B cell (primary cell): ENCODE results near the gene P4HA1. TPM values are rescaled to one million over a fixed set of nuclear protein-coding genes. Genes with fewer than 3 reads are reported as not detected.

Experiments used
- ATAC-seq: fragments of 200-7000 bp; cut with Tn5 transposase; one replicate; pipeline ENCODE4 v1.10.0; 2021; ENCODE audit warnings: low read depth, mild to moderate bottlenecking, moderate number of reproducible peaks, moderate library complexity
- CTCF ChIA-PET: fragments of 350-600 bp; sonication (Branson Sonifier 250); formaldehyde crosslinking; loops from one replicate; lab custom pipeline; 2021; ENCODE audit warnings: antibody characterized with exemption, inconsistent platforms; lab: Charles Lee
- POLR2A ChIA-PET: fragments of 350-600 bp; sonication (Branson Sonifier 250); formaldehyde crosslinking; loops from one replicate; lab custom pipeline; 2021; ENCODE audit warnings: antibody characterized with exemption; lab: Charles Lee
- DNase-seq: peaks from one replicate; pipeline ENCODE4 v3.0.0; 2013
- H2AFZ ChIP-seq: 2 replicates; pipeline ENCODE4 v1.6.1; 2012; ENCODE audit warnings: mild to moderate bottlenecking, low read depth, low read length; ENCODE audit not compliant: insufficient read depth, poor library complexity, severe bottlenecking
- H3K27ac ChIP-seq, 2 donors: 1 replicate in 1 of 2; 2 replicates in 1 of 2; pipeline ENCODE4 v1.5.1; 2012 to 2013; ENCODE audit warnings: low read length in 2 of 2, mild to moderate bottlenecking in 2 of 2, moderate library complexity in 1 of 2
- H3K27me3 ChIP-seq, 4 experiments: fragments of 200-600 bp in 1 of 4; sonication (generic) in 1 of 4; replicated peaks in 1 of 4; 1 replicate in 2 of 4; 2 replicates in 2 of 4; pipeline versions ENCODE4 v1.6.1 to v1.7.0; 2013 to 2016; ENCODE audit warnings: low read length in 3 of 4, mild to moderate bottlenecking in 2 of 4, mixed read lengths in 1 of 4, moderate library complexity in 1 of 4; ENCODE audit not compliant: insufficient read depth in 4 of 4, control insufficient read depth in 3 of 4; ENCODE audit errors: control extremely low read depth in 1 of 4
- H3K36me3 ChIP-seq, 2 experiments: replicated peaks in 1 of 2; 1 replicate in 1 of 2; 2 replicates in 1 of 2; pipeline versions ENCODE4 v1.6.1 to v1.7.1; 2013; ENCODE audit warnings: low read length in 1 of 2; ENCODE audit not compliant: insufficient read depth in 2 of 2, control insufficient read depth in 1 of 2; ENCODE audit errors: control extremely low read depth in 1 of 2, extremely low read depth in 1 of 2
- H3K4me1 ChIP-seq, 2 donors: fragments of 200-600 bp in 1 of 2; sonication (generic) in 1 of 2; 1 replicate in 1 of 2; 2 replicates in 1 of 2; pipeline versions ENCODE4 v1.5.1 to v1.6.1; 2013 to 2017; ENCODE audit warnings: low read length in 2 of 2; ENCODE audit not compliant: control insufficient read depth in 2 of 2, insufficient read depth in 2 of 2
- H3K4me2 ChIP-seq: replicated peaks from 2 replicates; pipeline ENCODE3; 2012; ENCODE audit warnings: mild to moderate bottlenecking, low read depth, low read length; ENCODE audit not compliant: poor library complexity, severe bottlenecking
- H3K4me3 ChIP-seq, 5 experiments: fragments of 200-600 bp in 1 of 5; sonication (generic) in 1 of 5; 1 replicate in 3 of 5; 2 replicates in 2 of 5; pipeline versions ENCODE4 v1.5.1 to v1.7.0; 2011 to 2016; ENCODE audit warnings: low read length in 4 of 5, mild to moderate bottlenecking in 4 of 5, low read depth in 2 of 5, control low read depth in 1 of 5, moderate library complexity in 1 of 5; ENCODE audit not compliant: insufficient read depth in 1 of 5; ENCODE audit errors: control extremely low read depth in 1 of 5, extremely low read depth in 1 of 5
- H3K79me2 ChIP-seq: fragments of 200-600 bp; sonication (generic); one replicate; pipeline ENCODE4 v1.6.0; 2016; ENCODE audit warnings: low read length; ENCODE audit not compliant: control insufficient read depth, insufficient read depth
- H3K9ac ChIP-seq: fragments of 200-600 bp; sonication (generic); 2 replicates; pipeline ENCODE4 v1.6.1; 2017; ENCODE audit warnings: mild to moderate bottlenecking, low read length, moderate library complexity
- H3K9me3 ChIP-seq, 3 donors: one replicate each; pipeline versions ENCODE4 v1.6.1 to v1.7.1; 2013; ENCODE audit warnings: low read length in 2 of 3; ENCODE audit not compliant: control insufficient read depth in 2 of 3, insufficient read depth in 1 of 3; ENCODE audit errors: control extremely low read depth in 1 of 3
- H4K20me1 ChIP-seq: 2 replicates; pipeline ENCODE4 v1.6.0; 2012; ENCODE audit warnings: mild to moderate bottlenecking, low read length; ENCODE audit not compliant: insufficient read depth, control insufficient read depth, poor library complexity, severe bottlenecking
- H3K27ac Mint-ChIP-seq: one replicate; pipeline ENCODE4 v1.8.0; 2021; ENCODE audit warnings: mixed read lengths
- H3K27me3 Mint-ChIP-seq: one replicate; pipeline ENCODE4 v1.8.0; 2021; ENCODE audit warnings: mixed read lengths
- H3K4me1 Mint-ChIP-seq: one replicate; pipeline ENCODE4 v1.8.0; 2021; ENCODE audit warnings: mixed read lengths
- H3K4me3 Mint-ChIP-seq: one replicate; pipeline ENCODE4 v1.8.0; 2021; ENCODE audit warnings: mixed read lengths
- H3K9me3 Mint-ChIP-seq: one replicate; pipeline ENCODE4 v1.8.0; 2022; ENCODE audit warnings: mixed read lengths; ENCODE audit not compliant: insufficient read depth
- CTCF ChIP-seq: fragments of 200-600 bp; IDR thresholded peaks from one replicate; pipeline ENCODE4 v1.8.0; 2022; ENCODE audit warnings: antibody characterized with exemption, mild to moderate bottlenecking
- EZH2 ChIP-seq: IDR thresholded peaks from 2 replicates; pipeline ENCODE4 v1.6.1; 2012; ENCODE audit warnings: borderline replicate concordance, low read depth, mild to moderate bottlenecking, moderate library complexity, low read length; ENCODE audit not compliant: insufficient read depth, poor library complexity, severe bottlenecking
- WGBS: methylation state at CpG from one replicate; pipeline ENCODE4 v1.1.5; 2013; ENCODE audit warnings: missing lambda C conversion rate; ENCODE audit not compliant: insufficient coverage; 5-methylcytosine and 5-hydroxymethylcytosine counted together
- intact Hi-C: fragments of 100-400 bp; cut with micrococcal nuclease; formaldehyde crosslinking; loops from one replicate; pipeline ENCODE4 v1.10.0; 2022
- polyA plus RNA-seq: library from polyadenylated mRNA; depleted of rRNA; stranded (reverse); fragments of >200 nt; gene quantifications from 2 replicates; pipeline ENCODE4 v1.2.3, GENCODE V29; 2012
- total RNA-seq, 2 donors: library from RNA; stranded (reverse); fragments of 120-200 nt in 1 of 2; gene quantifications; 1 replicate in 1 of 2; 2 replicates in 1 of 2; pipeline versions ENCODE4 v1.2.3 to v1.2.4, GENCODE V29; 2013 to 2022

Gene P4HA1
- total and polyA plus RNA-seq, 2 donors (not counting 1 experiment from before 2014, with no cell fraction given), result 12.8 to 19.0 TPM

GRCh38 chr10:73141603-73142002, 44.9 kb upstream of the P4HA1 start:
- intact Hi-C loops, result no loop called here
- H2AFZ ChIP-seq, result no peak overlapping the region
- H3K27ac ChIP-seq, result no peak overlapping the region
- H3K27ac Mint-ChIP-seq, result no peak overlapping the region
- no peaks in the 10 kb centered on the region for H3K79me2 ChIP-seq
- peaks cover 3% of the 10 kb centered on the region for H3K4me1 Mint-ChIP-seq
- no peak for TF ChIP-seq EZH2
- TF ChIP-seq CTCF, result no peak
- H3K9me3 ChIP-seq, result no peaks in the 10 kb centered on the region
- H3K4me1 ChIP-seq, result no peaks in the 10 kb centered on the region
- H4K20me1 ChIP-seq, result peaks cover 4% of the 10 kb centered on the region
- H3K27me3 Mint-ChIP-seq, result no peaks in the 10 kb centered on the region
- ATAC-seq, result no peak
- H3K27me3 ChIP-seq, result no peaks in the 10 kb centered on the region
- no peak for DNase-seq
- POLR2A ChIA-PET, result no interaction called here
- H3K4me2 ChIP-seq, result no peak overlapping the region
- no peak overlapping the region for H3K4me3 Mint-ChIP-seq
- peaks cover 9 to 75% of the 10 kb centered on the region in 2 experiments for H3K36me3 ChIP-seq
- CTCF ChIA-PET, result interaction anchor here (1.1 kb wide), 1 partner anchor 1958 kb away, joined by 3 read pairs; no protein-coding TSS in a partner anchor
- H3K9me3 Mint-ChIP-seq, result no peaks in the 10 kb centered on the region
- no peak overlapping the region for H3K9ac ChIP-seq
- H3K4me3 ChIP-seq, result no peak overlapping the region
- WGBS, result 100% methylated on average over 1 of the region's 3 CpGs

- H3K4me2 ChIP-seq, result no peak overlapping the region
- no peak overlapping the region for H3K27ac ChIP-seq
- POLR2A ChIA-PET, result interaction anchor here (0.7 kb wide), 1 partner anchor 43 kb away, joined by 3 read pairs; no protein-coding TSS in a partner anchor
- H3K9me3 ChIP-seq, result no peaks in the 10 kb centered on the region
- TF ChIP-seq EZH2, result no peak
- TF ChIP-seq CTCF, result no peak
- H3K27ac Mint-ChIP-seq, result no peak overlapping the region
- peaks cover 3% of the 10 kb centered on the region for H3K4me1 Mint-ChIP-seq
- H3K27me3 ChIP-seq, result no peaks in the 10 kb centered on the region
- intact Hi-C loops, result no loop called here
- ATAC-seq (no peak), DNase-seq (no peak)
- no peak overlapping the region for H3K9ac ChIP-seq
- CTCF ChIA-PET, result interaction anchor here (2.5 kb wide), 1 partner anchor 43 kb away, joined by 9 read pairs; the partner anchor contains the start of gene P4HA1
- no peak overlapping the region for H2AFZ ChIP-seq
- H3K27me3 Mint-ChIP-seq, result no peaks in the 10 kb centered on the region
- no peaks in the 10 kb centered on the region for H3K79me2 ChIP-seq
- H3K4me3 Mint-ChIP-seq, result no peak overlapping the region
- no peaks in the 10 kb centered on the region for H3K4me1 ChIP-seq
- H3K36me3 ChIP-seq, result peaks cover 9 to 73% of the 10 kb centered on the region in 2 experiments
- H3K4me3 ChIP-seq, result no peak overlapping the region
- 100% methylated on average over 1 of the region's 2 CpGs for WGBS
- no peaks in the 10 kb centered on the region for H3K9me3 Mint-ChIP-seq
- H4K20me1 ChIP-seq, result peaks cover 4% of the 10 kb centered on the region
Measured at GRCh38 chr10:73139251-73139650, 42.6 kb upstream of the P4HA1 start.
